Nephron (organoid): ENCODE measurements around the gene CKAP2.

Experiments used
- H3K27ac Mint-ChIP-seq, 3 experiments: 2 replicates each; pipeline ENCODE4 v1.8.0; 2020; ENCODE audit warnings: mixed read lengths in 3 of 3, mild to moderate bottlenecking in 2 of 3, moderate library complexity in 1 of 3
- H3K27me3 Mint-ChIP-seq: 2 replicates; pipeline ENCODE4 v1.8.0; 2021; ENCODE audit warnings: low read depth, mild to moderate bottlenecking, moderate library complexity, mixed read lengths
- H3K36me3 Mint-ChIP-seq: 2 replicates; pipeline ENCODE4 v1.8.0; 2020; ENCODE audit warnings: low read depth, mixed read lengths
- H3K4me1 Mint-ChIP-seq: 2 replicates; pipeline ENCODE4 v1.8.0; 2020; ENCODE audit warnings: mixed read lengths
- H3K4me3 Mint-ChIP-seq, 3 experiments: 2 replicates each; pipeline ENCODE4 v1.8.0; 2020; ENCODE audit warnings: mild to moderate bottlenecking in 3 of 3, mixed read lengths in 3 of 3, moderate library complexity in 2 of 3
- H3K9me3 Mint-ChIP-seq: 2 replicates; pipeline ENCODE4 v1.8.0; 2020; ENCODE audit warnings: mixed read lengths
- TF ChIP-seq, protein P1 (sequence below), 3 experiments: fragments of 200-600 bp; sonication (generic); IDR thresholded peaks; one replicate each; pipeline ENCODE4 v1.5.0; 2021; ENCODE audit warnings: antibody characterized with exemption in 3 of 3; ENCODE audit not compliant: unreplicated experiment in 3 of 3

The CKAP2 gene

DNA sequence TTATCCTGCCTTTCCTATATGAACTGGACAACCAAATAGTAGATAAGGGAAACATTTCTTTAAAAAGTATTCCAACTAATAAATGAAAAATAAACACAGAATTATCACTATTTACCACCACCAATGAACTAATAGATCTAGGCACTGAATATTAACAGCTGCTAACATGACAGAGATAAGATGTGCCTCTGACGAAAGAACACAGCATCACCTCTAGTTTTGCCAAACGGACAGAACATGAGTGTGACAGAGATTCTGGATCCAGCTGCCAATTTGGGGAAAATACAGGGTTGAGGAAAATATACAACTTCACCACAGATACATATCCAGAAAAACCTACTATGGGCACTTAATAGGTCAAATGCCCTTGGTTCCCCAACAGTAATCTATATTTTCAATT lies 22.8 kb upstream of the CKAP2 start:
- no peaks in the 10 kb centered on the region for H3K27me3 Mint-ChIP-seq
- no peaks in the 10 kb centered on the region for H3K9me3 Mint-ChIP-seq
- TF ChIP-seq, protein P1, sequence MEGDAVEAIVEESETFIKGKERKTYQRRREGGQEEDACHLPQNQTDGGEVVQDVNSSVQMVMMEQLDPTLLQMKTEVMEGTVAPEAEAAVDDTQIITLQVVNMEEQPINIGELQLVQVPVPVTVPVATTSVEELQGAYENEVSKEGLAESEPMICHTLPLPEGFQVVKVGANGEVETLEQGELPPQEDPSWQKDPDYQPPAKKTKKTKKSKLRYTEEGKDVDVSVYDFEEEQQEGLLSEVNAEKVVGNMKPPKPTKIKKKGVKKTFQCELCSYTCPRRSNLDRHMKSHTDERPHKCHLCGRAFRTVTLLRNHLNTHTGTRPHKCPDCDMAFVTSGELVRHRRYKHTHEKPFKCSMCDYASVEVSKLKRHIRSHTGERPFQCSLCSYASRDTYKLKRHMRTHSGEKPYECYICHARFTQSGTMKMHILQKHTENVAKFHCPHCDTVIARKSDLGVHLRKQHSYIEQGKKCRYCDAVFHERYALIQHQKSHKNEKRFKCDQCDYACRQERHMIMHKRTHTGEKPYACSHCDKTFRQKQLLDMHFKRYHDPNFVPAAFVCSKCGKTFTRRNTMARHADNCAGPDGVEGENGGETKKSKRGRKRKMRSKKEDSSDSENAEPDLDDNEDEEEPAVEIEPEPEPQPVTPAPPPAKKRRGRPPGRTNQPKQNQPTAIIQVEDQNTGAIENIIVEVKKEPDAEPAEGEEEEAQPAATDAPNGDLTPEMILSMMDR (IDR thresholded peaks at IDR 0.05; ENCODE audit: unreplicated experiment in 3 of 3) = no peak
- H3K36me3 Mint-ChIP-seq = peaks cover 64% of the 10 kb centered on the region
- no peak overlapping the region for H3K4me3 Mint-ChIP-seq
- H3K27ac Mint-ChIP-seq = no peak overlapping the region
- H3K4me1 Mint-ChIP-seq = no peaks in the 10 kb centered on the region

DNA sequence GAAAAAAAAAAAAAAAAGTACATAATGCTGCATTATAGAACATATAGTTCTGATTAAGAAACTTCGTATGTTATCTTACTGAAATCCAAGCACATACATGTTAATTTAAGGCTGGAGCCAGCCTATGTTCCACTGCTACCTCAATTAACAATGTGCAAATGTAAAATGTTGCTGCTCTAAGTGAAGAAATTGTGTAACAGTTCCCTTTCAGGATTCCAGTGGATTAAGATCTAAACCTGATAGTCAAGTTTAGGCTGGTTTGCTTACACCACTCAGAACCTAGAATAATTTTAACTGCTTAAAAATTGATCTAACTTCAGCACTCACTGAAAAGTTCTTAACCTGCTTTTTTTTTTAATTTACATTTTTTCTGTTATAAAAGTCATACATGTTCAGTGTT lies 9.0 kb upstream of the CKAP2 start:
- no peaks in the 10 kb centered on the region for H3K9me3 Mint-ChIP-seq
- TF ChIP-seq, protein P1 (IDR thresholded peaks at IDR 0.05; ENCODE audit: unreplicated experiment in 3 of 3) = no peak
- H3K36me3 Mint-ChIP-seq = peaks cover 17% of the 10 kb centered on the region
- peaks cover 15% of the 10 kb centered on the region for H3K4me1 Mint-ChIP-seq
- no peak overlapping the region for H3K4me3 Mint-ChIP-seq
- H3K27ac Mint-ChIP-seq = no peak overlapping the region
- no peaks in the 10 kb centered on the region for H3K27me3 Mint-ChIP-seq

DNA sequence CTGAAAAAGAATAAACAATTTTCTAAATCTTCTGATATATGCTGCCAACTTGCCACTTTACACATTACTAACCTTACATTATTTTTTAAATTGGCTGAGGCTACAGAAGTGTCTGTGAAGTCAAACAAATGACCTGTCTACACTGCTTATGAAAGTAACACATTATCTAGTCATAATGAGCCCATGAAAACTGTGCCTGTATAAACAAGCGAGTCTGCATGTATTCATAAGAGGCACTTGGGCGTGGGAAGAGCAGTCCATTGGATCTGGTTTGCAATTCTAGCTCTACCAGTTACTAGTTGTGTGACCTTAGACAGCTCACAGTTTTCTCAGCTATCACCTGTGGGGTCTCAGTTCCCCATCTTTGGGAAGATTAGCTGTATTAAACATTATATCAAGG lies 7.9 kb upstream of the CKAP2 start:
- Mint-ChIP-seq H3K4me1 (peaks cover 18% of the 10 kb centered on the region), H3K9me3 (no peaks in the 10 kb centered on the region), H3K27me3 (no peaks in the 10 kb centered on the region), H3K36me3 (peaks cover 11% of the 10 kb centered on the region), H3K27ac (no peak overlapping the region), H3K4me3 (no peak overlapping the region)
- TF ChIP-seq, protein P1 (IDR thresholded peaks at IDR 0.05; ENCODE audit: unreplicated experiment in 3 of 3) = no peak

DNA sequence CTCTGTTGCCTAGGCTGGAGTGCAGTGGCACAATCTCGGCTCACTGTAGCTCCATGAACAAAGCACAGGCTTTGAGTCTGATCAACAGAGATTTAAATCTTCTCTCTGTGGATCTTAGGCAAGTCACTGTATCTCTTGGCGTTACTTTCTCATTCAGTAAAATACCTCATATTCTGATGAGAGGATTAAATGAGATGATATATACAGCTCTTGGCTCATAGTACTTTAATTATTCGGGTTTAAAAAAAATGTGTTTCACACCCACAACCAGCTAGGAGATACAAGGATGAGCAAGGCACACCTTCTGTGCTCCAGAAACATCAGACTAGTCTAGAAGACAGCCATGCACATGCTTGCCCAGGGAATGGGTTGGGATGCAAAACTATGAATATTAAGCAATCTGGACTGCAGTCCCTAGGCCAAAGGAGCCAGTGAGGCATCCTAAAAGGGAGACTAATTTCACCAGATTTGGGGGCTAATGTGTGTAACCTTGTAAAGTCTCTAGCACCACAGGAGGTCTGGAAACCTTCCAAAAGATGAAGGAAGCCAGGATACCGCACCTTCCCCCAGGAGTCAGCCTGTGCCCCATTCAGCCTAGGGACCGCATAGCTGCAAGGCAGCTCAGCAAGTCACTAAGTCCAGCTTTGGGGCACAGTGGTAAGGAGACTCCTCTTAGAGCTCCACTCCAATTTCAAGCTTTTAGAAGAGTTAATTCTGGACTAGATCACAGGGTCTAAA lies 7.3 kb upstream of the CKAP2 start:
- H3K4me3 Mint-ChIP-seq = peak overlapping the region in 2 of 3 experiments; percentile 36 to 88
- H3K36me3 Mint-ChIP-seq = peaks cover 6% of the 10 kb centered on the region
- H3K27me3 Mint-ChIP-seq = peaks cover 2% of the 10 kb centered on the region
- no peaks in the 10 kb centered on the region for H3K9me3 Mint-ChIP-seq
- peaks cover 19% of the 10 kb centered on the region for H3K4me1 Mint-ChIP-seq
- TF ChIP-seq, protein P1 (IDR thresholded peaks at IDR 0.05; ENCODE audit: unreplicated experiment in 3 of 3) = no peak
- no peak overlapping the region for H3K27ac Mint-ChIP-seq

DNA sequence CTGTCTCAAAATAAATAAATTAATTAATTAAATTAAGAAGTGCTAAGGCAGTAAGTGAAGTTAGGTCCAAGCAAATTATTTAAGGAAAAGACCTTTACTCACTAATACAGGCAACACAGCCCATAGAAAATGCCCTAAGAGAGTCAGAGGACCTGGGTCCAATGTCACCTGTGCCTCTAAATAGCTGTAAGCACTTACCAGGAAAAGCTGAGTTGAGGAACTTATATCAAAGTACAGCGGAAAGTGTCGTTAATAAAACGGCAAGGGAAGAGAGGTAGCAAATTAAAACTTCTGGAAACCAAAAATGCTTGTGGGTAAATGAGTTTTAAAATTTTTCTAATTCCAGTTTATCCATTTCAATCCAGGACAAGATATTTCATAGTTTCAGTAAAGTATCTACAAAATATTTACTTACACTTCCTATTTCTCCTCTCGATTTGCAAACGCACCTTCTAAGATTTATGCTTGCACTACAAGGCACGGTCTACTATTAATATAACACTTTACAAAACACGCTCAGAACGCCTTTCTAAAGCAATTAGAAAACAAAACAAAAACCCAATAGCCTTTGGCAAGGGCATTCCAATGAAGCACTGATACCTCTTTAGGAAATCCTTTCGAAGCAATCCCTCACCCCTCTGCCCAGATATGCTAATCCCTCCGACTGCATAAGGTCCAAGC lies 5.8 kb upstream of the CKAP2 start:
- peak overlapping the region; percentile 41 to 91 (median 85) for H3K27ac Mint-ChIP-seq
- TF ChIP-seq, protein P1 (IDR thresholded peaks at IDR 0.05; ENCODE audit: unreplicated experiment in 3 of 3) = no peak
- peak overlapping the region; percentile 90 to 94 (median 91) for H3K4me3 Mint-ChIP-seq
- H3K9me3 Mint-ChIP-seq = no peaks in the 10 kb centered on the region
- no peaks in the 10 kb centered on the region for H3K36me3 Mint-ChIP-seq
- H3K4me1 Mint-ChIP-seq = peaks cover 27% of the 10 kb centered on the region
- peaks cover 4% of the 10 kb centered on the region for H3K27me3 Mint-ChIP-seq
